B cell (primary cell): ENCODE measurements around the gene PLA2G6. TPM values are rescaled to one million over a fixed set of nuclear protein-coding genes. Genes with fewer than 3 reads are reported as not detected.

Experiments
- ATAC-seq: fragments of 200-7000 bp; cut with Tn5 transposase; one replicate; pipeline ENCODE4 v1.10.0; 2021; ENCODE audit warnings: low read depth, mild to moderate bottlenecking, moderate number of reproducible peaks, moderate library complexity
- CTCF ChIA-PET: fragments of 350-600 bp; sonication (Branson Sonifier 250); formaldehyde crosslinking; loops from one replicate; lab custom pipeline; 2021; ENCODE audit warnings: antibody characterized with exemption, inconsistent platforms; lab: Charles Lee
- POLR2A ChIA-PET: fragments of 350-600 bp; sonication (Branson Sonifier 250); formaldehyde crosslinking; loops from one replicate; lab custom pipeline; 2021; ENCODE audit warnings: antibody characterized with exemption; lab: Charles Lee
- DNase-seq: peaks from one replicate; pipeline ENCODE4 v3.0.0; 2013
- H2AFZ ChIP-seq: 2 replicates; pipeline ENCODE4 v1.6.1; 2012; ENCODE audit warnings: mild to moderate bottlenecking, low read depth, low read length; ENCODE audit not compliant: insufficient read depth, poor library complexity, severe bottlenecking
- H3K27ac ChIP-seq, 2 donors: 1 replicate in 1 of 2; 2 replicates in 1 of 2; pipeline ENCODE4 v1.5.1; 2012 to 2013; ENCODE audit warnings: low read length in 2 of 2, mild to moderate bottlenecking in 2 of 2, moderate library complexity in 1 of 2
- H3K27me3 ChIP-seq, 4 experiments: fragments of 200-600 bp in 1 of 4; sonication (generic) in 1 of 4; replicated peaks in 1 of 4; 1 replicate in 2 of 4; 2 replicates in 2 of 4; pipeline versions ENCODE4 v1.6.1 to v1.7.0; 2013 to 2016; ENCODE audit warnings: low read length in 3 of 4, mild to moderate bottlenecking in 2 of 4, mixed read lengths in 1 of 4, moderate library complexity in 1 of 4; ENCODE audit not compliant: insufficient read depth in 4 of 4, control insufficient read depth in 3 of 4; ENCODE audit errors: control extremely low read depth in 1 of 4
- H3K36me3 ChIP-seq, 2 experiments: replicated peaks in 1 of 2; 1 replicate in 1 of 2; 2 replicates in 1 of 2; pipeline versions ENCODE4 v1.6.1 to v1.7.1; 2013; ENCODE audit warnings: low read length in 1 of 2; ENCODE audit not compliant: insufficient read depth in 2 of 2, control insufficient read depth in 1 of 2; ENCODE audit errors: control extremely low read depth in 1 of 2, extremely low read depth in 1 of 2
- H3K4me1 ChIP-seq, 2 donors: fragments of 200-600 bp in 1 of 2; sonication (generic) in 1 of 2; 1 replicate in 1 of 2; 2 replicates in 1 of 2; pipeline versions ENCODE4 v1.5.1 to v1.6.1; 2013 to 2017; ENCODE audit warnings: low read length in 2 of 2; ENCODE audit not compliant: control insufficient read depth in 2 of 2, insufficient read depth in 2 of 2
- H3K4me2 ChIP-seq: replicated peaks from 2 replicates; pipeline ENCODE3; 2012; ENCODE audit warnings: mild to moderate bottlenecking, low read depth, low read length; ENCODE audit not compliant: poor library complexity, severe bottlenecking
- H3K4me3 ChIP-seq, 5 experiments: fragments of 200-600 bp in 1 of 5; sonication (generic) in 1 of 5; 1 replicate in 3 of 5; 2 replicates in 2 of 5; pipeline versions ENCODE4 v1.5.1 to v1.7.0; 2011 to 2016; ENCODE audit warnings: low read length in 4 of 5, mild to moderate bottlenecking in 4 of 5, low read depth in 2 of 5, control low read depth in 1 of 5, moderate library complexity in 1 of 5; ENCODE audit not compliant: insufficient read depth in 1 of 5; ENCODE audit errors: control extremely low read depth in 1 of 5, extremely low read depth in 1 of 5
- H3K79me2 ChIP-seq: fragments of 200-600 bp; sonication (generic); one replicate; pipeline ENCODE4 v1.6.0; 2016; ENCODE audit warnings: low read length; ENCODE audit not compliant: control insufficient read depth, insufficient read depth
- H3K9ac ChIP-seq: fragments of 200-600 bp; sonication (generic); 2 replicates; pipeline ENCODE4 v1.6.1; 2017; ENCODE audit warnings: mild to moderate bottlenecking, low read length, moderate library complexity
- H3K9me3 ChIP-seq, 3 donors: one replicate each; pipeline versions ENCODE4 v1.6.1 to v1.7.1; 2013; ENCODE audit warnings: low read length in 2 of 3; ENCODE audit not compliant: control insufficient read depth in 2 of 3, insufficient read depth in 1 of 3; ENCODE audit errors: control extremely low read depth in 1 of 3
- H4K20me1 ChIP-seq: 2 replicates; pipeline ENCODE4 v1.6.0; 2012; ENCODE audit warnings: mild to moderate bottlenecking, low read length; ENCODE audit not compliant: insufficient read depth, control insufficient read depth, poor library complexity, severe bottlenecking
- H3K27ac Mint-ChIP-seq: one replicate; pipeline ENCODE4 v1.8.0; 2021; ENCODE audit warnings: mixed read lengths
- H3K27me3 Mint-ChIP-seq: one replicate; pipeline ENCODE4 v1.8.0; 2021; ENCODE audit warnings: mixed read lengths
- H3K4me1 Mint-ChIP-seq: one replicate; pipeline ENCODE4 v1.8.0; 2021; ENCODE audit warnings: mixed read lengths
- H3K4me3 Mint-ChIP-seq: one replicate; pipeline ENCODE4 v1.8.0; 2021; ENCODE audit warnings: mixed read lengths
- H3K9me3 Mint-ChIP-seq: one replicate; pipeline ENCODE4 v1.8.0; 2022; ENCODE audit warnings: mixed read lengths; ENCODE audit not compliant: insufficient read depth
- EZH2 ChIP-seq: IDR thresholded peaks from 2 replicates; pipeline ENCODE4 v1.6.1; 2012; ENCODE audit warnings: borderline replicate concordance, low read depth, mild to moderate bottlenecking, moderate library complexity, low read length; ENCODE audit not compliant: insufficient read depth, poor library complexity, severe bottlenecking
- WGBS: methylation state at CpG from one replicate; pipeline ENCODE4 v1.1.5; 2013; ENCODE audit warnings: missing lambda C conversion rate; ENCODE audit not compliant: insufficient coverage; 5-methylcytosine and 5-hydroxymethylcytosine counted together
- intact Hi-C: fragments of 100-400 bp; cut with micrococcal nuclease; formaldehyde crosslinking; loops from one replicate; pipeline ENCODE4 v1.10.0; 2022
- polyA plus RNA-seq: library from polyadenylated mRNA; depleted of rRNA; stranded (reverse); fragments of >200 nt; gene quantifications from 2 replicates; pipeline ENCODE4 v1.2.3, GENCODE V29; 2012
- total RNA-seq, 2 donors: library from RNA; stranded (reverse); fragments of 120-200 nt in 1 of 2; gene quantifications; 1 replicate in 1 of 2; 2 replicates in 1 of 2; pipeline versions ENCODE4 v1.2.3 to v1.2.4, GENCODE V29; 2013 to 2022
- TF ChIP-seq, protein P1 (sequence below): fragments of 200-600 bp; IDR thresholded peaks from one replicate; pipeline ENCODE4 v1.8.0; 2022; ENCODE audit warnings: antibody characterized with exemption, mild to moderate bottlenecking

The PLA2G6 gene
- total and polyA plus RNA-seq, 2 donors (not counting 1 experiment from before 2014, with no cell fraction given) = 125 to 148 TPM

DNA sequence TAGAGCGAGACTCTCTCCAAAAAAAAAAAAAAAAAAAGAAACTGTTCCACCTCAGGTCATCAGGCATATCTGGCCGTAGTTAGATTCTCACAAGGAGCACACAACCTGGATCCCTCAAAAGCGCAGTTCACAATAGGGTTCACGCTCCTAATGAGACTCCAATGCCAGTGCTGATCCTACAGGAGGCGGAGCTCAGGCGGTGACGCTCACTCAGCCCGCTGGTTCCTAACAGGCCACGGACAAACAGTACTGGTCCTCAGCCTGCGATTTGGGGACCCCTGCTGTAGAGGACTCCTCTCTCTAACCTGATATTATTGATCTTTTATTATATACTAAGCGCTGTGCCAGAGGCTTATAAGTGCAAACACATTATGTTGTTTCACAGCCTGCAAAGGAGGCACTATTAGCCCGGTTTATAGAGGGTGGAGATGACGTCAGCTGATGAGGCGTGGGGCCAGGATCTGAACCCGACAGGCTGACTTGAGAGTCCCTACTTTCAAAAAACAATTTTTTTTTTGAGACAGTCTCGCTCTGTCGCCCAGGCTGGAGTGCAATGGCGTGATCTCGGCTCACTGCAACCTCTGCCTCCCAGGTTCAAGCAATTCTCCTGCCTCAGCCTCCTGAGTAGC, 15.3 kb upstream of the PLA2G6 start:
- Histone ChIP-seq H3K4me2 (no peak overlapping the region), H3K27ac (no peak overlapping the region), H3K9ac (no peak overlapping the region), H3K4me1 (peaks cover 5% of the 10 kb centered on the region in 2 donors), H3K36me3 (no peaks in the 10 kb centered on the region), H3K79me2 (no peaks in the 10 kb centered on the region), H3K9me3 (no peaks in the 10 kb centered on the region), H3K27me3 (peaks cover 0 to 3% (median 0%) of the 10 kb centered on the region in 4 experiments), H2AFZ (no peak overlapping the region), H4K20me1 (no peaks in the 10 kb centered on the region), H3K4me3 (no peak overlapping the region)
- ChIA-PET POLR2A (no interaction called here), CTCF (no interaction called here)
- 97% methylated on average over 8 of the region's 19 CpGs for WGBS
- peaks cover 24% of the 10 kb centered on the region for H3K4me1 Mint-ChIP-seq
- no peak for DNase-seq
- no peaks in the 10 kb centered on the region for H3K9me3 Mint-ChIP-seq
- ATAC-seq = no peak
- H3K27ac Mint-ChIP-seq = no peak overlapping the region
- peaks cover 15% of the 10 kb centered on the region for H3K27me3 Mint-ChIP-seq
- intact Hi-C loops = no loop called here
- H3K4me3 Mint-ChIP-seq = no peak overlapping the region
- TF ChIP-seq, protein P1, sequence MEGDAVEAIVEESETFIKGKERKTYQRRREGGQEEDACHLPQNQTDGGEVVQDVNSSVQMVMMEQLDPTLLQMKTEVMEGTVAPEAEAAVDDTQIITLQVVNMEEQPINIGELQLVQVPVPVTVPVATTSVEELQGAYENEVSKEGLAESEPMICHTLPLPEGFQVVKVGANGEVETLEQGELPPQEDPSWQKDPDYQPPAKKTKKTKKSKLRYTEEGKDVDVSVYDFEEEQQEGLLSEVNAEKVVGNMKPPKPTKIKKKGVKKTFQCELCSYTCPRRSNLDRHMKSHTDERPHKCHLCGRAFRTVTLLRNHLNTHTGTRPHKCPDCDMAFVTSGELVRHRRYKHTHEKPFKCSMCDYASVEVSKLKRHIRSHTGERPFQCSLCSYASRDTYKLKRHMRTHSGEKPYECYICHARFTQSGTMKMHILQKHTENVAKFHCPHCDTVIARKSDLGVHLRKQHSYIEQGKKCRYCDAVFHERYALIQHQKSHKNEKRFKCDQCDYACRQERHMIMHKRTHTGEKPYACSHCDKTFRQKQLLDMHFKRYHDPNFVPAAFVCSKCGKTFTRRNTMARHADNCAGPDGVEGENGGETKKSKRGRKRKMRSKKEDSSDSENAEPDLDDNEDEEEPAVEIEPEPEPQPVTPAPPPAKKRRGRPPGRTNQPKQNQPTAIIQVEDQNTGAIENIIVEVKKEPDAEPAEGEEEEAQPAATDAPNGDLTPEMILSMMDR = no peak
- no peak for TF ChIP-seq EZH2

DNA sequence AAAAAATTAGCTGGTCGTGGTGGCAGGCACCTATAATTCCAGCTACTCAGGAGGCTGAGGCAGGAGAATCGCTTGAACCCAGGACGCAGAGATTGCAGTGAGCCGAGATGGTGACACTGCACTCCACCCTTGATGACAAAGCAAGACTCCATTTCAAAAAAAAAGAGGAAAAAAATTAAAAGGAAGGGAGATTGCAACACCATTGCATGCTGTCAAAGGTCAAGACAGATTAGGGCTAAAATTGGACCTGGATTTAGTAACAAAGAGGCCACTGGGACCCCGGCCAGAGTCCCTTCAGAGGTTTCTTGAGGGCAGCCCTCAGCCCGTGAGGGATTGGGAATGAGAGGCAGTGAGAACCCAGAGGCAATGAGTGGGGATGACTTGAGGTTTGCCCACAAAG, 11.9 kb upstream of the PLA2G6 start:
- Mint-ChIP-seq H3K4me3 (no peak overlapping the region), H3K27ac (no peak overlapping the region), H3K4me1 (peaks cover 4% of the 10 kb centered on the region), H3K9me3 (no peaks in the 10 kb centered on the region), H3K27me3 (peaks cover 19% of the 10 kb centered on the region)
- H3K27ac ChIP-seq = no peak overlapping the region
- CTCF ChIA-PET = interaction anchor here (1.3 kb wide), 1 partner anchor 10 kb away, joined by 3 read pairs; no protein-coding TSS in a partner anchor
- H3K4me3 ChIP-seq = no peak overlapping the region
- POLR2A ChIA-PET = interaction anchor here (0.6 kb wide), 1 partner anchor 10 kb away, joined by 8 read pairs; no protein-coding TSS in a partner anchor
- H3K4me1 ChIP-seq = no peaks in the 10 kb centered on the region
- H3K36me3 ChIP-seq = no peaks in the 10 kb centered on the region
- ATAC-seq (no peak), DNase-seq (no peak)
- H4K20me1 ChIP-seq = no peaks in the 10 kb centered on the region
- WGBS = 68% methylated on average over 3 of the region's 6 CpGs
- H3K9ac ChIP-seq = no peak overlapping the region
- intact Hi-C loops = no loop called here
- no peak for TF ChIP-seq EZH2
- TF ChIP-seq, protein P1 = no peak
- no peak overlapping the region for H2AFZ ChIP-seq
- H3K79me2 ChIP-seq = no peaks in the 10 kb centered on the region
- H3K4me2 ChIP-seq = no peak overlapping the region
- no peaks in the 10 kb centered on the region for H3K9me3 ChIP-seq
- H3K27me3 ChIP-seq = peaks cover 0 to 3% (median under 1%) of the 10 kb centered on the region in 4 experiments
